Endodermal cell (in vitro differentiated cells): ENCODE results near the gene ARHGAP8. TPM values are rescaled to one million over a fixed set of nuclear protein-coding genes. Genes with fewer than 3 reads are reported as not detected.

ENCODE experiments used
- DNase-seq: peaks from one replicate; pipeline ENCODE4 v3.0.0-alpha.2; 2017
- H3K27ac ChIP-seq: 2 replicates; pipeline ENCODE4 v1.5.1; 2013; ENCODE audit warnings: mild to moderate bottlenecking, low read depth, low read length, moderate library complexity
- H3K27me3 ChIP-seq: 2 replicates; pipeline ENCODE4 v1.6.1; 2013; ENCODE audit warnings: mild to moderate bottlenecking, low read length, moderate library complexity; ENCODE audit not compliant: insufficient read depth, control insufficient read depth, poor library complexity, severe bottlenecking
- H3K36me3 ChIP-seq: 2 replicates; pipeline ENCODE4 v1.7.0; 2013; ENCODE audit warnings: mild to moderate bottlenecking, low read length, moderate library complexity; ENCODE audit not compliant: control insufficient read depth, insufficient read depth
- H3K4me1 ChIP-seq: one replicate; pipeline ENCODE4 v1.7.0; 2013; ENCODE audit warnings: low read length; ENCODE audit not compliant: control insufficient read depth, insufficient read depth
- H3K4me3 ChIP-seq: 2 replicates; pipeline ENCODE4 v1.5.1; 2013; ENCODE audit warnings: mild to moderate bottlenecking, low read length, moderate library complexity
- H3K9ac ChIP-seq: 2 replicates; pipeline ENCODE4 v1.6.1; 2013; ENCODE audit warnings: mild to moderate bottlenecking, low read length, moderate library complexity; ENCODE audit not compliant: poor library complexity, severe bottlenecking; ENCODE audit errors: extremely low read depth
- H3K9me3 ChIP-seq: 2 replicates; pipeline ENCODE4 v1.6.1; 2013; ENCODE audit warnings: mild to moderate bottlenecking, low read length, moderate library complexity; ENCODE audit not compliant: control insufficient read depth
- H3K27ac Mint-ChIP-seq: 2 replicates; pipeline ENCODE4 v1.8.0; 2020; ENCODE audit warnings: mixed read lengths
- H3K27me3 Mint-ChIP-seq: 2 replicates; pipeline ENCODE4 v1.8.0; 2021; ENCODE audit warnings: mild to moderate bottlenecking, mixed read lengths; ENCODE audit not compliant: insufficient read depth
- H3K36me3 Mint-ChIP-seq: 2 replicates; pipeline ENCODE4 v1.8.0; 2020; ENCODE audit warnings: low read depth, mixed read lengths
- H3K4me1 Mint-ChIP-seq: 2 replicates; pipeline ENCODE4 v1.8.0; 2020; ENCODE audit warnings: mixed read lengths
- H3K4me3 Mint-ChIP-seq: 2 replicates; pipeline ENCODE4 v1.8.0; 2020; ENCODE audit warnings: mild to moderate bottlenecking, moderate library complexity, mixed read lengths
- H3K9me3 Mint-ChIP-seq: 2 replicates; pipeline ENCODE4 v1.8.0; 2020; ENCODE audit warnings: mild to moderate bottlenecking, mixed read lengths
- CTCF ChIP-seq: fragments of 200-600 bp; sonication (generic); conservative IDR thresholded peaks from 2 replicates; pipeline ENCODE4 v1.5.0; 2021; ENCODE audit warnings: antibody characterized with exemption, mild to moderate bottlenecking
- WGBS, 2 experiments: methylation state at CpG; one replicate each; pipeline versions ENCODE4 v1.1.5 to v1.1.7; 2013; ENCODE audit warnings: missing lambda C conversion rate in 2 of 2, mixed read lengths in 1 of 2; ENCODE audit not compliant: insufficient coverage in 1 of 2, insufficient read length in 1 of 2; 5-methylcytosine and 5-hydroxymethylcytosine counted together
- total RNA-seq, 2 donors: library from RNA; stranded (reverse); fragmentation: NEBNext Ultra II Directional in 1 of 2; extraction: Animal tissue kit (Norgen Biotek cat#: 25700) in 1 of 2; gene quantifications; 2 replicates in 1 of 2; 3 replicates in 1 of 2; pipeline ENCODE4 v1.2.1, GENCODE V29; 2021

Gene ARHGAP8
- total RNA-seq, 2 donors from 2014 or later: 45.2 to 51.3 TPM

GRCh38 chr22:44734801-44735517 is 17.4 kb upstream of the ARHGAP8 start:
- Mint-ChIP-seq H3K9me3 (no peaks in the 10 kb centered on the region), H3K27ac (no peak overlapping the region), H3K4me3 (no peak overlapping the region), H3K4me1 (peaks cover 11% of the 10 kb centered on the region), H3K36me3 (peaks cover 7% of the 10 kb centered on the region), H3K27me3 (no peaks in the 10 kb centered on the region)
- 85 to 87% methylated on average over 18 to 23 of the region's 23 CpGs for WGBS, 2 experiments
- no peak overlapping the region for H3K9ac ChIP-seq
- no peaks in the 10 kb centered on the region for H3K27me3 ChIP-seq
- no peak overlapping the region for H3K27ac ChIP-seq
- no peak for TF ChIP-seq CTCF
- no peak overlapping the region for H3K4me3 ChIP-seq
- DNase-seq: no peak
- peaks cover 5% of the 10 kb centered on the region for H3K4me1 ChIP-seq
- no peaks in the 10 kb centered on the region for H3K9me3 ChIP-seq
- H3K36me3 ChIP-seq: no peaks in the 10 kb centered on the region

- no peaks in the 10 kb centered on the region for H3K9me3 ChIP-seq
- H3K4me3 Mint-ChIP-seq: no peak overlapping the region
- H3K4me3 ChIP-seq: no peak overlapping the region
- H3K27me3 Mint-ChIP-seq: peaks cover 2% of the 10 kb centered on the region
- H3K4me1 ChIP-seq: peaks cover 5% of the 10 kb centered on the region
- 43 to 68% methylated on average over 13 to 28 of the region's 28 CpGs for WGBS, 2 experiments
- TF ChIP-seq CTCF: peak; percentile 98
- peaks cover 2% of the 10 kb centered on the region for H3K36me3 Mint-ChIP-seq
- H3K9ac ChIP-seq: no peak overlapping the region
- H3K4me1 Mint-ChIP-seq: peaks cover 11% of the 10 kb centered on the region
- DNase-seq: peak; percentile 98
- no peaks in the 10 kb centered on the region for H3K36me3 ChIP-seq
- H3K27ac Mint-ChIP-seq: no peak overlapping the region
- no peaks in the 10 kb centered on the region for H3K27me3 ChIP-seq
- no peak overlapping the region for H3K27ac ChIP-seq
- H3K9me3 Mint-ChIP-seq: no peaks in the 10 kb centered on the region
These were observed 16.6 kb upstream of the ARHGAP8 start for GRCh38 chr22:44735518-44736428.

- no peak overlapping the region for H3K9ac ChIP-seq
- peaks cover 5% of the 10 kb centered on the region for H3K4me1 ChIP-seq
- no peak overlapping the region for H3K27ac ChIP-seq
- H3K4me3 ChIP-seq: no peak overlapping the region
- no peak for TF ChIP-seq CTCF
- no peaks in the 10 kb centered on the region for H3K27me3 ChIP-seq
- no peaks in the 10 kb centered on the region for H3K36me3 Mint-ChIP-seq
- H3K27me3 Mint-ChIP-seq: peaks cover 3% of the 10 kb centered on the region
- 87 to 90% methylated on average over 40 to 52 of the region's 52 CpGs for WGBS, 2 experiments
- no peaks in the 10 kb centered on the region for H3K9me3 ChIP-seq
- no peaks in the 10 kb centered on the region for H3K9me3 Mint-ChIP-seq
- DNase-seq: no peak
- H3K27ac Mint-ChIP-seq: no peak overlapping the region
- peaks cover 11% of the 10 kb centered on the region for H3K4me1 Mint-ChIP-seq
- no peaks in the 10 kb centered on the region for H3K36me3 ChIP-seq
- H3K4me3 Mint-ChIP-seq: no peak overlapping the region
These were observed 15.6 kb upstream of the ARHGAP8 start for GRCh38 chr22:44736581-44737405.
